Heart left ventricle (tissue), 16 donors: ENCODE data around the gene DOCK3. TPM values are rescaled to one million over a fixed set of nuclear protein-coding genes. Genes with fewer than 3 reads are reported as not detected.

Experiments
- ATAC-seq, 4 donors: fragments of 200-7000 bp; cut with Tn5 transposase; one replicate each; pipeline ENCODE4 v1.9.1; 2020 to 2022; ENCODE audit warnings: moderate library complexity in 4 of 4, mild to moderate bottlenecking in 3 of 4, moderate number of reproducible peaks in 1 of 4
- DNase-seq, 5 donors: peaks; one replicate each; pipeline ENCODE4 v3.0.0-alpha.2; 2020
- H3K27ac ChIP-seq, 12 donors: fragments of 200-600 bp; sonication (generic) in 4 of 12; one replicate each; pipeline versions ENCODE4 v1.5.0 to v1.8.0; 2016 to 2022; ENCODE audit warnings: mild to moderate bottlenecking in 2 of 12
- H3K27me3 ChIP-seq, 9 donors: fragments of 200-600 bp; sonication (generic) in 2 of 9; one replicate each; pipeline versions ENCODE4 v1.5.1 to v1.8.0; 2016 to 2022; ENCODE audit warnings: mild to moderate bottlenecking in 3 of 9
- H3K36me3 ChIP-seq, 9 donors: fragments of 200-600 bp; sonication (generic) in 2 of 9; one replicate each; pipeline versions ENCODE4 v1.5.0 to v1.8.0; 2018 to 2022; ENCODE audit warnings: mild to moderate bottlenecking in 2 of 9
- H3K4me1 ChIP-seq, 12 donors: fragments of 200-600 bp; sonication (generic) in 4 of 12; one replicate each; pipeline versions ENCODE4 v1.5.0 to v1.8.0; 2016 to 2022; ENCODE audit warnings: mild to moderate bottlenecking in 3 of 12
- H3K4me3 ChIP-seq, 12 donors: fragments of 200-600 bp; sonication (generic) in 4 of 12; one replicate each; pipeline versions ENCODE4 v1.5.0 to v1.8.0; 2017 to 2022; ENCODE audit warnings: mild to moderate bottlenecking in 9 of 12, moderate library complexity in 4 of 12
- H3K9me3 ChIP-seq, 12 donors: fragments of 200-600 bp; sonication (generic) in 4 of 12; one replicate each; pipeline versions ENCODE4 v1.5.0 to v1.8.0; 2016 to 2022; ENCODE audit warnings: mild to moderate bottlenecking in 1 of 12
- CTCF ChIP-seq, 12 donors: fragments of 200-600 bp; sonication (generic) in 4 of 12; IDR thresholded peaks; one replicate each; pipeline versions ENCODE4 v1.5.0 to v1.8.0; 2018 to 2022; ENCODE audit warnings: antibody characterized with exemption in 12 of 12, mild to moderate bottlenecking in 5 of 12
- POLR2A ChIP-seq, 2 donors: fragments of 450-650 bp; IDR thresholded peaks; one replicate each; pipeline ENCODE4 v1.6.1; 2017; ENCODE audit warnings: antibody characterized with exemption in 2 of 2, mild to moderate bottlenecking in 2 of 2, moderate library complexity in 2 of 2
- WGBS, 4 donors: extraction: QIAGEN DNeasy Blood & Tissue Kit in 2 of 4; methylation state at CpG; one replicate each; pipeline versions ENCODE4 v1.1.5 to v1.1.7; 2013 to 2018; 5-methylcytosine and 5-hydroxymethylcytosine counted together
- intact Hi-C, 10 donors: fragments of 100-400 bp; cut with DNase I; formaldehyde crosslinking; loops; one replicate each; pipeline versions ENCODE4 v1.11.1 to v1.14.2; 2022
- polyA plus RNA-seq, 2 donors: library from polyadenylated mRNA; stranded (reverse); fragments of 200-250 nt; gene quantifications; one replicate each; pipeline ENCODE4 v1.2.3, GENCODE V29; 2013
- total RNA-seq, 9 donors: library from RNA; depleted of rRNA in 2 of 9; stranded (reverse); fragments of >200 nt in 2 of 9; fragmentation: NEBNext Ultra II Directional in 3 of 9; extraction: Animal tissue kit (Norgen Biotek cat#: 25700) in 3 of 9; gene quantifications; one replicate each; pipeline versions ENCODE4 v1.1.0 to v1.2.4, GENCODE V29; 2016 to 2023
- donor health status: ischemic (EF 13 %, LVEDD 7.1; RV severe dilation, severe dysfunction).
- donor health status: healthy with polysubstance abuse.
- donor health status: DM: no; HTN: yes; CAD: no.
- donor health status: DM: no; HTN: no; CAD: no.
- donor health status: ischemic (EF 25% LVEDD 6.9; RV normal size, moderate dysfunction).
- donor health status: ischemic (EF 25% LVEDD 5.7; RV mildly dilated, moderate dysfunction).
- donor health status: healthy.
- donor health status: DM: yes; HTN: yes; CAD: no.
- donor health status: ischemic (EF 35%, LVEDD 5.7; RV mildly dilated, moderate dysfunction).
- donor health status: nonischemic (EF 11% LVEDD 7.7; RV severe dilation, severe dysfunction).
- donor health status: DM: yes; HTN: yes; CAD: no.
- donor health status: PGD.
- donor health status: ischemic (EF 29% LVEDD 5.4; RV normal size, mild dysfunction).
- donor health status: nonischemic (EF 23%, LVEDD 6.1; RV moderate dilation, normal function).

DOCK3 gene
- total and polyA plus RNA-seq, 11 donors = 2.0 to 6.7 (median 4.8) TPM

- WGBS, 4 donors = 61 to 86% (median 74%) methylated on average over 8 of the region's 8 CpGs
- intact Hi-C loops = loop anchor here in 3 of 10 donors (10.0 kb wide), 3 partner anchors 401 to 751 kb away; partner anchors contain the start of gene DOCK3 (in 2 of the 3)
- no peak overlapping the region for H3K4me3 ChIP-seq
- no peak for DNase-seq
- ATAC-seq = no peak
- H3K4me1 ChIP-seq = no peaks in the 10 kb centered on the region
- TF ChIP-seq CTCF (IDR thresholded peaks at IDR 0.05) (no peak), POLR2A (IDR thresholded peaks at IDR 0.05) (no peak)
- no peak overlapping the region for H3K27ac ChIP-seq
- H3K27me3 ChIP-seq = no peaks in the 10 kb centered on the region
- no peaks in the 10 kb centered on the region for H3K36me3 ChIP-seq
- H3K9me3 ChIP-seq = no peaks in the 10 kb centered on the region
These were observed 700.8 kb downstream of the DOCK3 start for GRCh38 chr3:51375571-51375970.

- Histone ChIP-seq H3K27me3 (no peaks in the 10 kb centered on the region), H3K4me1 (no peaks in the 10 kb centered on the region), H3K4me3 (no peak overlapping the region), H3K27ac (no peak overlapping the region), H3K36me3 (no peaks in the 10 kb centered on the region), H3K9me3 (no peaks in the 10 kb centered on the region)
- DNase-seq = no peak
- WGBS, 4 donors = 76 to 87% (median 85%) methylated on average over 3 to 5 of the region's 5 CpGs
- intact Hi-C loops = loop anchor here in 3 of 10 donors (10.0 kb wide), 3 partner anchors 403 to 753 kb away; partner anchors contain the start of gene DOCK3 (in 2 of the 3)
- TF ChIP-seq POLR2A (IDR thresholded peaks at IDR 0.05) (no peak), CTCF (IDR thresholded peaks at IDR 0.05) (no peak)
- no peak for ATAC-seq
These were observed 703.3 kb downstream of the DOCK3 start for GRCh38 chr3:51378065-51378464.

- Histone ChIP-seq H3K27ac (no peak overlapping the region), H3K36me3 (no peaks in the 10 kb centered on the region), H3K9me3 (no peaks in the 10 kb centered on the region), H3K27me3 (no peaks in the 10 kb centered on the region), H3K4me3 (no peak overlapping the region), H3K4me1 (peaks cover 0 to 6% (median 4%) of the 10 kb centered on the region in 12 donors)
- no peak for TF ChIP-seq POLR2A (IDR thresholded peaks at IDR 0.05)
- TF ChIP-seq CTCF (IDR thresholded peaks at IDR 0.05) = no peak
- DNase-seq (no peak), ATAC-seq (no peak)
- intact Hi-C loops = loop anchor here in 3 of 10 donors (10.0 kb wide), 3 partner anchors 404 to 754 kb away; partner anchors contain the start of gene DOCK3 (in 2 of the 3)
- WGBS, 4 donors = 88 to 95% (median 91%) methylated on average over 2 of the region's 2 CpGs
These were observed 704.0 kb downstream of the DOCK3 start for GRCh38 chr3:51378726-51379125.

- ATAC-seq = no peak
- no peak for DNase-seq
- intact Hi-C loops = loop anchor here in 3 of 10 donors (10.0 kb wide), 3 partner anchors 404 to 754 kb away; partner anchors contain the start of gene DOCK3 (in 2 of the 3)
- Histone ChIP-seq H3K36me3 (no peaks in the 10 kb centered on the region), H3K9me3 (no peaks in the 10 kb centered on the region), H3K4me3 (no peak overlapping the region), H3K27me3 (no peaks in the 10 kb centered on the region), H3K27ac (no peak overlapping the region), H3K4me1 (peaks cover 0 to 11% (median 9%) of the 10 kb centered on the region in 12 donors)
- TF ChIP-seq POLR2A (IDR thresholded peaks at IDR 0.05) = no peak
- TF ChIP-seq CTCF (IDR thresholded peaks at IDR 0.05) = no peak
- 63 to 72% (median 69%) methylated on average over 8 of the region's 8 CpGs for WGBS, 4 donors
These were observed 704.6 kb downstream of the DOCK3 start for GRCh38 chr3:51379301-51379700.
